Mesendoderm (in vitro differentiated cells): Measurements from ENCODE around the gene TRAK1. TPM values are rescaled to one million over a fixed set of nuclear protein-coding genes. Genes with fewer than 3 reads are reported as not detected.

Experiments
- small RNA-seq: library from polyadenylated mRNA; stranded (forward); fragments of <200 nt; extraction: miRNeasy Mini kit (QIAGEN cat#:217004); gene quantifications from one replicate; pipeline ENCODE3, GENCODE V24; 2013; ENCODE audit not compliant: insufficient read depth

TRAK1 gene

Small RNA genes lying within 50 kb of the gene (small RNA-seq; reads per million reads assigned to genes)
- gene RNU4-78P = not detected
